ENCODE data around the gene LRRTM4. TPM values are rescaled to one million over a fixed set of nuclear protein-coding genes. Genes with fewer than 3 reads are reported as not detected.
A peak's percentile ranks its signal among the peaks of the same experiment; 100 is the strongest.

The LRRTM4 gene
- polyA plus RNA-seq, 1 donor from 2014 or later = 37.1 TPM

DNA sequence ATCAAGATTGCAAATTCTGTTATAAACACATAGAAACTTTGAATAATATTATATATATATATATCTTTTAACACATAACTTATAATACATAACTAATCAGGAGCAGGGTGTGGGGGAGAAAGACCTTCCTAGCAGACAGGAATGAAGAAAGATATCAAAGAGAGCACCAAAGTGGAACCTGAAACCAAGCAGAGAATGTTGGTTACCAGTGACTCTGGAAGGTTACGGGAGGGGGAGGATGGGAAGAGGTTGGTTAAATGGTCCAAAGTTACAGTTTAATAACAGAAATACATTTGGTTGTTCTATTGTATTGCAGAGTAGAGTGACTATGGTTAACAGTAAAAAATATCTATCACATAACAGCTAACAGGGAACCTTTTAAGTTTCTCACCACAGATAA lies 366.7 kb downstream of the LRRTM4 start:
- no peaks in the 10 kb centered on the region for H3K9me3 ChIP-seq (ENCODE audit: low read length)
- H3F3A ChIP-seq (ENCODE audit: insufficient read depth, low read length, poor library complexity, severe bottlenecking) = no peaks in the 10 kb centered on the region
- H4K20me1 ChIP-seq (ENCODE audit: insufficient read depth) = no peaks in the 10 kb centered on the region
- TF ChIP-seq, protein P1, sequence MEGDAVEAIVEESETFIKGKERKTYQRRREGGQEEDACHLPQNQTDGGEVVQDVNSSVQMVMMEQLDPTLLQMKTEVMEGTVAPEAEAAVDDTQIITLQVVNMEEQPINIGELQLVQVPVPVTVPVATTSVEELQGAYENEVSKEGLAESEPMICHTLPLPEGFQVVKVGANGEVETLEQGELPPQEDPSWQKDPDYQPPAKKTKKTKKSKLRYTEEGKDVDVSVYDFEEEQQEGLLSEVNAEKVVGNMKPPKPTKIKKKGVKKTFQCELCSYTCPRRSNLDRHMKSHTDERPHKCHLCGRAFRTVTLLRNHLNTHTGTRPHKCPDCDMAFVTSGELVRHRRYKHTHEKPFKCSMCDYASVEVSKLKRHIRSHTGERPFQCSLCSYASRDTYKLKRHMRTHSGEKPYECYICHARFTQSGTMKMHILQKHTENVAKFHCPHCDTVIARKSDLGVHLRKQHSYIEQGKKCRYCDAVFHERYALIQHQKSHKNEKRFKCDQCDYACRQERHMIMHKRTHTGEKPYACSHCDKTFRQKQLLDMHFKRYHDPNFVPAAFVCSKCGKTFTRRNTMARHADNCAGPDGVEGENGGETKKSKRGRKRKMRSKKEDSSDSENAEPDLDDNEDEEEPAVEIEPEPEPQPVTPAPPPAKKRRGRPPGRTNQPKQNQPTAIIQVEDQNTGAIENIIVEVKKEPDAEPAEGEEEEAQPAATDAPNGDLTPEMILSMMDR (IDR thresholded peaks at IDR 0.05; ENCODE audit: poor library complexity, severe bottlenecking) = no peak
- TF ChIP-seq POLR2AphosphoS5 (IDR thresholded peaks at IDR 0.05) (no peak), RAD21 (conservative IDR thresholded peaks at IDR 0.05) (no peak)
- TF ChIP-seq, protein P2, sequence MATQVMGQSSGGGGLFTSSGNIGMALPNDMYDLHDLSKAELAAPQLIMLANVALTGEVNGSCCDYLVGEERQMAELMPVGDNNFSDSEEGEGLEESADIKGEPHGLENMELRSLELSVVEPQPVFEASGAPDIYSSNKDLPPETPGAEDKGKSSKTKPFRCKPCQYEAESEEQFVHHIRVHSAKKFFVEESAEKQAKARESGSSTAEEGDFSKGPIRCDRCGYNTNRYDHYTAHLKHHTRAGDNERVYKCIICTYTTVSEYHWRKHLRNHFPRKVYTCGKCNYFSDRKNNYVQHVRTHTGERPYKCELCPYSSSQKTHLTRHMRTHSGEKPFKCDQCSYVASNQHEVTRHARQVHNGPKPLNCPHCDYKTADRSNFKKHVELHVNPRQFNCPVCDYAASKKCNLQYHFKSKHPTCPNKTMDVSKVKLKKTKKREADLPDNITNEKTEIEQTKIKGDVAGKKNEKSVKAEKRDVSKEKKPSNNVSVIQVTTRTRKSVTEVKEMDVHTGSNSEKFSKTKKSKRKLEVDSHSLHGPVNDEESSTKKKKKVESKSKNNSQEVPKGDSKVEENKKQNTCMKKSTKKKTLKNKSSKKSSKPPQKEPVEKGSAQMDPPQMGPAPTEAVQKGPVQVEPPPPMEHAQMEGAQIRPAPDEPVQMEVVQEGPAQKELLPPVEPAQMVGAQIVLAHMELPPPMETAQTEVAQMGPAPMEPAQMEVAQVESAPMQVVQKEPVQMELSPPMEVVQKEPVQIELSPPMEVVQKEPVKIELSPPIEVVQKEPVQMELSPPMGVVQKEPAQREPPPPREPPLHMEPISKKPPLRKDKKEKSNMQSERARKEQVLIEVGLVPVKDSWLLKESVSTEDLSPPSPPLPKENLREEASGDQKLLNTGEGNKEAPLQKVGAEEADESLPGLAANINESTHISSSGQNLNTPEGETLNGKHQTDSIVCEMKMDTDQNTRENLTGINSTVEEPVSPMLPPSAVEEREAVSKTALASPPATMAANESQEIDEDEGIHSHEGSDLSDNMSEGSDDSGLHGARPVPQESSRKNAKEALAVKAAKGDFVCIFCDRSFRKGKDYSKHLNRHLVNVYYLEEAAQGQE (IDR thresholded peaks at IDR 0.05; ENCODE audit: borderline replicate concordance) = no peak
- H3K27me3 ChIP-seq (ENCODE audit: insufficient read depth, low read depth, low read length) = no peaks in the 10 kb centered on the region
- no peak overlapping the region for H3K27ac ChIP-seq (ENCODE audit: low read length)
- H3K4me3 ChIP-seq (ENCODE audit: low read length) = no peak overlapping the region
- no peaks in the 10 kb centered on the region for H3K79me2 ChIP-seq (replicated peaks; ENCODE audit: insufficient read depth, low read length)
- no peak overlapping the region for H2AFZ ChIP-seq (ENCODE audit: low read depth, low read length)
- H3K36me3 ChIP-seq (ENCODE audit: insufficient read depth, low read length) = no peaks in the 10 kb centered on the region
- no peak overlapping the region for H3K4me2 ChIP-seq (ENCODE audit: low read length)
- H3K9me2 ChIP-seq (ENCODE audit: insufficient read depth, low read length) = no peaks in the 10 kb centered on the region
- H3K9ac ChIP-seq (ENCODE audit: low read length) = no peak overlapping the region

- peak overlapping the region; percentile 30 for H3K27ac ChIP-seq (ENCODE audit: low read length)
Measured at GRCh38 chr2:77149565-77149964, 372.6 kb downstream of the LRRTM4 start.

GRCh38 chr2:77147153-77147552 lies 375.0 kb downstream of the LRRTM4 start:
- H3K27ac ChIP-seq (ENCODE audit: low read length) = peak overlapping the region; percentile 60
- no peaks in the 10 kb centered on the region for H4K20me1 ChIP-seq (ENCODE audit: insufficient read depth)
- no peaks in the 10 kb centered on the region for H3K9me3 ChIP-seq (ENCODE audit: low read length)
- H3K36me3 ChIP-seq (ENCODE audit: insufficient read depth, low read length) = no peaks in the 10 kb centered on the region
- H3K79me2 ChIP-seq (replicated peaks; ENCODE audit: insufficient read depth, low read length) = no peaks in the 10 kb centered on the region
- no peak overlapping the region for H2AFZ ChIP-seq (ENCODE audit: low read depth, low read length)
- peaks cover 3% of the 10 kb centered on the region for H3F3A ChIP-seq (ENCODE audit: insufficient read depth, low read length, poor library complexity, severe bottlenecking)
- H3K4me2 ChIP-seq (ENCODE audit: low read length) = peak overlapping the region; percentile 43
- no peak overlapping the region for H3K9ac ChIP-seq (ENCODE audit: low read length)
- peak overlapping the region; percentile 14 for H3K4me3 ChIP-seq (ENCODE audit: low read length)
- TF ChIP-seq RAD21 (conservative IDR thresholded peaks at IDR 0.05) (peak; percentile 36), SMC3 (conservative IDR thresholded peaks at IDR 0.05; ENCODE audit: poor library complexity) (peak; percentile 25), TAF1 (IDR thresholded peaks at IDR 0.05; ENCODE audit: low read depth) (no peak), POLR2AphosphoS5 (IDR thresholded peaks at IDR 0.05) (peak; percentile 63), MXI1 (conservative IDR thresholded peaks at IDR 0.05; ENCODE audit: poor library complexity, severe bottlenecking) (no peak), EP300 (conservative IDR thresholded peaks at IDR 0.05; ENCODE audit: poor library complexity, severe bottlenecking) (peak; percentile 78), EZH2 (IDR thresholded peaks at IDR 0.05; ENCODE audit: borderline replicate concordance, insufficient read depth, low read length, poor library complexity, severe bottlenecking) (no peak)
- TF ChIP-seq, protein P2 (IDR thresholded peaks at IDR 0.05; ENCODE audit: borderline replicate concordance) = no peak
- TF ChIP-seq, protein P1 (IDR thresholded peaks at IDR 0.05; ENCODE audit: poor library complexity, severe bottlenecking) = no peak
- H3K27me3 ChIP-seq (ENCODE audit: insufficient read depth, low read depth, low read length) = no peaks in the 10 kb centered on the region
- no peaks in the 10 kb centered on the region for H3K9me2 ChIP-seq (ENCODE audit: insufficient read depth, low read length)

More at GRCh38 chr2:77149565-77149964, 372.6 kb downstream of the LRRTM4 start:
- TF ChIP-seq POLR2AphosphoS5 (IDR thresholded peaks at IDR 0.05) (peak; percentile 76), RAD21 (conservative IDR thresholded peaks at IDR 0.05) (peak; percentile 9), EP300 (conservative IDR thresholded peaks at IDR 0.05; ENCODE audit: poor library complexity, severe bottlenecking) (peak; percentile 88), TAF1 (IDR thresholded peaks at IDR 0.05; ENCODE audit: low read depth) (no peak)
- no peak overlapping the region for H3K4me2 ChIP-seq (ENCODE audit: low read length)
- H3K9me3 ChIP-seq (ENCODE audit: low read length) = no peaks in the 10 kb centered on the region
- H3K9me2 ChIP-seq (ENCODE audit: insufficient read depth, low read length) = no peaks in the 10 kb centered on the region
- H3K4me3 ChIP-seq (ENCODE audit: low read length) = no peak overlapping the region
- H3K79me2 ChIP-seq (replicated peaks; ENCODE audit: insufficient read depth, low read length) = no peaks in the 10 kb centered on the region
- no peaks in the 10 kb centered on the region for H3K36me3 ChIP-seq (ENCODE audit: insufficient read depth, low read length)
- H2AFZ ChIP-seq (ENCODE audit: low read depth, low read length) = no peak overlapping the region
- H3F3A ChIP-seq (ENCODE audit: insufficient read depth, low read length, poor library complexity, severe bottlenecking) = peaks cover 3% of the 10 kb centered on the region
- H3K27me3 ChIP-seq (ENCODE audit: insufficient read depth, low read depth, low read length) = no peaks in the 10 kb centered on the region
- H3K9ac ChIP-seq (ENCODE audit: low read length) = no peak overlapping the region
- H4K20me1 ChIP-seq (ENCODE audit: insufficient read depth) = no peaks in the 10 kb centered on the region
